Astrocyte of the spinal cord (primary cell): ENCODE data around the gene PSEN1.

Experiments
- DNase-seq: peaks from one replicate; pipeline ENCODE4 v3.0.0; 2011; ENCODE audit warnings: low read depth, low spot score
- H3K4me3 ChIP-seq: 2 replicates; pipeline ENCODE4 v1.5.1; 2011; ENCODE audit warnings: low read depth, mild to moderate bottlenecking, low read length, moderate library complexity
- CTCF ChIP-seq: IDR thresholded peaks from 2 replicates; pipeline ENCODE4 v1.5.1; 2012; ENCODE audit warnings: low read depth, mild to moderate bottlenecking, low read length, inconsistent platforms
- in situ Hi-C: cut with HindIII; loops from 2 replicates; pipeline ENCODE4 v1.10.0; 2017; ENCODE audit warnings: low sequenced_read_pairs

Gene PSEN1

GRCh38 chr14:73136387-73137225 lies at the start of gene PSEN1:
Gene PSEN1, plus strand, starts transcription at chr14:73136507. Its CDS starts 11,513 bp downstream, at chr14:73148020.
- peak; percentile 93 for DNase-seq
- in situ Hi-C loops: no loop called here
- peak within 1 kb of the TSS; percentile 91 for H3K4me3 ChIP-seq
- TF ChIP-seq CTCF: no peak

- no peak for DNase-seq
- TF ChIP-seq CTCF: no peak
- in situ Hi-C loops: no loop called here
Observed at GRCh38 chr14:73091044-73091443, 45.3 kb upstream of the PSEN1 start.

GRCh38 chr14:73097421-73097820 lies 38.9 kb upstream of the PSEN1 start:
- no peak for TF ChIP-seq CTCF
- H3K4me3 ChIP-seq: no peak overlapping the region
- no peak for DNase-seq
- in situ Hi-C loops: no loop called here

More at GRCh38 chr14:73091044-73091443, 45.3 kb upstream of the PSEN1 start:
- H3K4me3 ChIP-seq: no peak overlapping the region

- in situ Hi-C loops: no loop called here
- no peak for DNase-seq
- no peak for TF ChIP-seq CTCF
- H3K4me3 ChIP-seq: no peak overlapping the region
Observed at GRCh38 chr14:73100334-73100733, 36.0 kb upstream of the PSEN1 start.

GRCh38 chr14:73102806-73103497 lies 33.4 kb upstream of the PSEN1 start:
- DNase-seq: no peak
- in situ Hi-C loops: no loop called here
- H3K4me3 ChIP-seq: no peak overlapping the region
- no peak for TF ChIP-seq CTCF

- DNase-seq: no peak
- in situ Hi-C loops: no loop called here
- no peak overlapping the region for H3K4me3 ChIP-seq
- no peak for TF ChIP-seq CTCF
Observed at GRCh38 chr14:73105050-73105449, 31.3 kb upstream of the PSEN1 start.
